Measurements from ENCODE around the gene KLHL22. TPM values are rescaled to one million over a fixed set of nuclear protein-coding genes. Genes with fewer than 3 reads are reported as not detected.

KLHL22 gene
- total RNA-seq, 3 donors from 2014 or later, result 4.6 to 5.8 (median 5.7) TPM

DNA sequence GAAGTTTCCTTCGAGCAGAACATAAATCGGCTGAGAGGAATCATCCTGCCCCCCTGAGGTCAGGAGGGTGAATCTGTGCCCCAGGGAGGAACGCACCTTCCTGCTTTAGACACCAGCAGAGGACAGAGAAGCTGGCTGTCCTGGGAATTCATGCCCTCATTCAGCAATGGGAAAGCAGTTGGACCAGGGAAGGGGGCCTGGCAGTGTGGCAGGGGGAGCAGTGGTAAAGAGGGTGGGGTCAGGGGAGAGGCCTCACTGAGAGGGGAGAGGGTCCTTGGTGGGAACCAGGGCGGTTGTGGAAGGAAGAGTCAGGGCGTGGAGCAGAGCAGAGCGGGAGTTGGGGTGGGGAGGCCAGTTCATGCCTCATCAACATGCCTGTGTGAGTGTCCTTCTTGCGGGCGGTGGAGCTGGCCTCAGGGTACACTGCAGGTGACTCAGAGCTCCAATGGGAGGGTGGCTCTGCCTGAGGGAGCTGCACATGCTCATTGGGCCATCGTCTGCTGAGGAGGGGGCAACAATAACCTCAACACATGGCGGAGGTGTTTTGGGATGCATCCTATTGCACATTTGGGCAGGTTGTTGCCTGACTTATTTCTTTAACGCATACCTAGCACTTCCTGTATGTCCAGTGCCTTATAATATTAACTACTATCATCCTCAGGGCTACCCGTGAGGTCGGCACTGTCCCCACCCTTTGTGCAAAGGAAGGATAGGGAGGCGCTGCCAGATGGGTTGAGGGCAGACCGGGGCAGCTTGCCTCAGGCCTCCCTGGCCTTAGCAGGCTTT, 35.0 kb upstream of the KLHL22 start:
- H3K9me3 Mint-ChIP-seq, result no peaks in the 10 kb centered on the region
- H3K27me3 Mint-ChIP-seq (ENCODE audit: low read depth), result no peaks in the 10 kb centered on the region
- H3K4me1 Mint-ChIP-seq (ENCODE audit: low read depth), result peaks cover 66% of the 10 kb centered on the region
- no peak overlapping the region for H3K4me3 Mint-ChIP-seq
- ATAC-seq (no peak), DNase-seq (no peak)
- H3K36me3 Mint-ChIP-seq (ENCODE audit: insufficient read depth), result peaks cover 30% of the 10 kb centered on the region

DNA sequence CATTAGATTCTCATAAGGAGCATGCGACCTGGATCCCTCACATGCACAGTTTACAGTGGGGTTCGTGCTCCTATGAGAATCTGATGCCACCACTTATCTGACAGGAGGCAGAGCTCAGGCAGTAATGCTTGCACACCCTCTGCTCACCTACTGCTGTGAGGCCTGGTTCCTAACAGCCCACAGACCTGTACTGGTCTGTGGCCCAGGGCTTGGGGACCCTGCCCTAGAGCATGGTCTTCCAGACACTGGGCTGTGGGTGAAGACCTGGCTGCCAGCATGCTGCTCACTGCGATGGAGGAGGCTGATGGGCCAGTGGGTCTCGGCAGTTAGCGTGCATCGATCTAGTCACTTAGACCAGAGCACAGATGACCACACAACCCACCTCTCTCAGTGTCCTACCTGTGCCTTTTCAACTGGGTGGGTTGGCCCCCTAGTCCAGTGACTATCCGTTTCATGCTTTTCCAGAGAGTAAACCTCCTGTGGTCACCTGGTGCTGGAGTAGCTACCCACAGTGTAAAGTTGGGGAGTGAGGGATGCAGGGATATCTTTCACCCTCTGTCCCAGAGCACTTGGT, 32.9 kb upstream of the KLHL22 start:
- ATAC-seq (no peak), DNase-seq (no peak)
- peaks cover 26% of the 10 kb centered on the region for H3K36me3 Mint-ChIP-seq (ENCODE audit: insufficient read depth)
- H3K4me3 Mint-ChIP-seq, result no peak overlapping the region
- peaks cover 66% of the 10 kb centered on the region for H3K4me1 Mint-ChIP-seq (ENCODE audit: low read depth)
- H3K27me3 Mint-ChIP-seq (ENCODE audit: low read depth), result no peaks in the 10 kb centered on the region
- no peaks in the 10 kb centered on the region for H3K9me3 Mint-ChIP-seq

DNA sequence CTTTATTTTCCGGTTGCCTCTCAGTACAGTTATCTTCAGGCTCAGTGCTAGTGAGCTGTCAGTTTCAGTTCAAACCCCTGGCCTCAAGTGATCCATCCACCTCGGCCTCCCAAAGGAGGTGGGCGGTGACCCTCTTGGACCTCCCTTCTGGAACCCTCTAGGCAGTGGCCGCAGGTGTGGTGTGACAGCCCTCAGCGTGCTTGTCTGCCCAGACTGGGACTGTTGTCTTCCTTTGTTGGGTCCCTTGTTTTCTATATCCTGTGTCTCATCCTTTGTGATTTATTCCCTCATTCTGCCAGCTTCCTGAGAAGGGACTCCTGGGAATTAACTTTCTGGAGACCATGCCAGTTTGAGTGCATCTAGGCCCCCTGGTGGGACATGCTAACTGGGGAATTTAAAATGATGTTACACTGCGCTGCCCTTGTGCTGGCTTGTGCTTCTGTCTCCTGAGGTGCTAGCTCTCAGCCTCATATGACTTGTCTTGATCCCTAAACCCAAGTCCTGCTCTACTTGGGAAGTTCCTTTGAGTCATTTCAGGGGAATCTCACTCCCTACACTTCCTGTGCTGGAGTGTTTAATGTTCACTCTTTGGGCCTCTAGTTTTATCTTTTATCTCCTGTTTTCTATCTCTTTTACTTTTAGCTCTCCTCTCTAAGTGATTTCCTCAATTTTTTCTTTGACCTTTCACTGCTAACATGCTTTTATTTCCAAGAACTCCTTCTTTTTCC, 31.2 kb upstream of the KLHL22 start:
- Mint-ChIP-seq H3K4me3 (no peak overlapping the region), H3K9me3 (no peaks in the 10 kb centered on the region), H3K27me3 (ENCODE audit: low read depth) (no peaks in the 10 kb centered on the region), H3K36me3 (ENCODE audit: insufficient read depth) (peaks cover 27% of the 10 kb centered on the region), H3K4me1 (ENCODE audit: low read depth) (peaks cover 66% of the 10 kb centered on the region)
- no peak for ATAC-seq
- no peak for DNase-seq

DNA sequence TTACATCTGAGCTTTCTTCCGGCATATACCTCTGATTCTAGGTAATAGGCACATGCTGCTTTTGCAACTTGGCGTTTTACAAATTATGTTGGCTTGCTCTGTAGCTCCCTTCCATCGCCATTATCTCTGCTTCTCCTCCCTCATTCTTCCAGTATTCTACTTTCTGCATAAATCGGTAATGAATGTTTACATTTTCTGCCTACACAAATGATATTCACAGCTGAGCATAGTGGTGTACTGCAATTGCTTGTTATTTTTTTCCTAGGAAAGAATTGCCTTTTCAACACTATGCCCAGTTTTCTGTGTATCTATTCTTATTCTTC, 30.7 kb upstream of the KLHL22 start:
- Mint-ChIP-seq H3K4me3 (no peak overlapping the region), H3K9me3 (no peaks in the 10 kb centered on the region), H3K27me3 (ENCODE audit: low read depth) (no peaks in the 10 kb centered on the region), H3K36me3 (ENCODE audit: insufficient read depth) (peaks cover 27% of the 10 kb centered on the region), H3K4me1 (ENCODE audit: low read depth) (peaks cover 62% of the 10 kb centered on the region)
- ATAC-seq (no peak), DNase-seq (no peak)

DNA sequence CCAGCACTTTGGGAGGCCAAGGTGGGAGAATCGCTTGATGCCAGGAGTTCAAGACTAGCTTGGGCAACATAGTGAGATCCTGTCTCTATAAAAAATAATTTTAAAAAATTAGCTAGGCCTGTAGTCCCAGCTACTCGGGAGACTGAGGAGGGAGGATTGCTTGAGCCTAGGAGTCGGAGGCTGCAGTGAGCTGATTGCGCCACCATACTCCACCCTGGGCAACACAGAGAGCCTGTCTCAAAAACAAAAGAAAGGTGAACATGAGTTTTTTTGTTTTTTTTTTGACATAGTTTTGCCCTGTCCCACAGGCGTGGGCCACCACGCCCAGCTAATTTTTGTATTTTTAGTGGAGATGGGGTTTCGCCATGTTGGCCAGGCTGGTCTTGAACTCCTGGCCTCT, 29.5 kb upstream of the KLHL22 start:
- no peak overlapping the region for H3K4me3 Mint-ChIP-seq
- H3K9me3 Mint-ChIP-seq, result no peaks in the 10 kb centered on the region
- H3K27me3 Mint-ChIP-seq (ENCODE audit: low read depth), result no peaks in the 10 kb centered on the region
- ATAC-seq, result no peak
- H3K36me3 Mint-ChIP-seq (ENCODE audit: insufficient read depth), result peaks cover 30% of the 10 kb centered on the region
- DNase-seq, result no peak
- peaks cover 59% of the 10 kb centered on the region for H3K4me1 Mint-ChIP-seq (ENCODE audit: low read depth)

DNA sequence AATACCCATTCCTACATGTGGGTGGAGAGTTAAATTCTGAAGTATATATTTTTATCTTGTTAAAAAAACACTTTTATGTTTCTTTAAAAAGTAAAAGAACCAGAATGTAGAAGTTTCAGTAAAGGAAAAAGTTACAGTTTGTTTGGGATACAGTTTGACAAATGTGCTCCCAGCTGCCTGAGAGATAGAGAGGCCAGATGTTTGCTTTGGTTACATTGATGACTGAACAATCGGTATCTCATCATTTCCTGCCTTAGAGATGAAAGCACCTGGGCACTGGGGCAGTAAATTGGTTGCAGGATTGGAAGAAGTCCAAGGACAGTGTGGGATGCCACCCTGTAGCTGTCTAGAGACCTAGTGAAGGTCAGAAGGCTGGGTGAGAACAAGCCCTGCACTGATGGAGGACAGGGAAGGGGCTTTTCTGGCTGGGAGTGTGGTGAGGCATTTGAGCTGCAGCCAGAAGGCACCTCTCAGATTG, 28.4 kb upstream of the KLHL22 start:
- ATAC-seq (peak; percentile 35 to 41), DNase-seq (no peak)
- H3K27me3 Mint-ChIP-seq (ENCODE audit: low read depth), result no peaks in the 10 kb centered on the region
- H3K4me3 Mint-ChIP-seq, result peak overlapping the region; percentile 33
- no peaks in the 10 kb centered on the region for H3K9me3 Mint-ChIP-seq
- H3K4me1 Mint-ChIP-seq (ENCODE audit: low read depth), result peaks cover 67% of the 10 kb centered on the region
- H3K36me3 Mint-ChIP-seq (ENCODE audit: insufficient read depth), result peaks cover 29% of the 10 kb centered on the region

DNA sequence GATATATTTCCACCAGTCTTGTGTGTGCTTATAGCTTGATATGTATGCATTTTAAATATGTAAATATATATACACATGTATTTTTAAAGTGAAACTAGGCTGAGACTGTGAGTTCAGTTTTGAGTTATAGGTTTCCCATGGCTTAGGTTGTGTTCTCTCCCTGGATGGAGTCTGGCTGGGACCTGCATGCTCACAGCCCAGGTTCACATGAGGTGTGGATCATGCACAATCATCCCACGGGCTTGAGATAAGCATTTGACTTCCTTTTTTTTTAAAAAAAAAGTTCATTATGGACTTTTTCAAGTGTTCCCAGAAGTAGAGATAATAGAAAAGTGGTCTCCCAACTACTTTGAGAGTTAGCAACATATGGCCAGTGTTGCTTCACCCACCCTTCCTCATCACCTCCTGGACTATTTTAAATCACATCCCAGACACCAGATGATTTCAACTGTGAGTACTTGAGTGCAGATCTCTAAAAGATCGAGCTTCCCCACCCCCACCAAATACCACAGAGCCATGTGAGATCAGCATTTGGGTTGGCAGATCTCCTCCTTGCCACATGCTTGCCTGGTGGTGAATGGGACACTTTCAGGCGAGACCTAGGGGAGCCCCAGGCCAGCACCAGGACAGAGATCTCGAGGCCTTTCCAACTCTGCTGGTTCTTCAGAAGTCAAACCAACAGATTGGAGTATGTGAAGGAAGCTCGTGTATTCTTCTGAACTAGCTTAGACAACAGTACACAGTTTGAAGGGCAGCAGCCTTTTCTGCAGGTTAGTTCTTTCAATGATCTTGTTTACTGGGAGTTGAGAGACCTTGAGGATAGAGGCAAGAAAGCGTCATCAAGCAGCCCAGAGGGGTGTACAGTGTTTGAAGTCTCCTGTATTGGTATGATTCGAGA, 27.7 kb upstream of the KLHL22 start:
- H3K27me3 Mint-ChIP-seq (ENCODE audit: low read depth), result no peaks in the 10 kb centered on the region
- no peaks in the 10 kb centered on the region for H3K9me3 Mint-ChIP-seq
- ATAC-seq, result peak in 1 of 2 donors; percentile 23
- peaks cover 74% of the 10 kb centered on the region for H3K4me1 Mint-ChIP-seq (ENCODE audit: low read depth)
- H3K4me3 Mint-ChIP-seq, result peak overlapping the region; percentile 47
- H3K36me3 Mint-ChIP-seq (ENCODE audit: insufficient read depth), result peaks cover 30% of the 10 kb centered on the region
- peak; percentile 10 for DNase-seq

DNA sequence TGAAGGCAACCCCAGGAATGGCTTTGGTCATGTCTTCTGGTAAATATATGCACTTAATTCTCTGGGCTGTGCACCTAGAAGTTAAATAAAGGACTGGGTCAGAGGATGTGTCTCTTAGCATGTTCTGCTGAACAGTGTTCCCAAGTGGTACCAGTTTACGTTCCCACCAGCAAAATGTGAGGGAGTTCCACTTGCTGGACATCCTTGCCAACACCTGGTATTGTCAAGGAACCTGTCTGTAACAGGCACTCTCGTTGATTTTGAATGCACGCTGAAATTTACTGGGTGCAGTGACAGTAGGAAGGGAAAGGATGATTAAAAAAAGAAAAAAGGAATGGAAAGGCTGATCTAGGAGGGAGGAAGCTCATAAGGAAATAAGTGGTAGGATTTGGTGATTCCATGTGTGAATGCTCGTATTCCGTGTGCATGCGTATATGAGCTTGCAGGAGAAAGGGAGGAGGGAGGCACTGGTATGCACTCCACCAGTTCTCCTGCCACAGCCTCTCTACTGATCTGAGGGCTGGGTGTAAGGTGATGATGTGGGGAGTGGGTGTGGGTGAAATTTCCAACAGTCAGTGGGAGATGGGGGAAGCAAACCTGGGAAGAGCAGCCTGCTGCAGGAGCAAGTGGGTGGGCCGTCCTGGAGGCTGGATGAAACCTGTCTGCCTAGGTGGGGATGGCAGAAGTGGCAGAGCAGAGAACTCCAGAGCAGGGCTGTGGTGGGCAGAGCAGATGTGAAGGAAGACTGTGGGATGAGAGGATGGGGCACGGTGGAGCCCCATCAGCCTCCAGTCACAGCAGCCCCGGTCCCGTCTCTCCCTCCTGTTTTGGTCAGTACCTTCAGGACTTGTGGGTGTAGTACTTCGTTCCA, 26.8 kb upstream of the KLHL22 start:
- no peak overlapping the region for H3K4me3 Mint-ChIP-seq

DNA sequence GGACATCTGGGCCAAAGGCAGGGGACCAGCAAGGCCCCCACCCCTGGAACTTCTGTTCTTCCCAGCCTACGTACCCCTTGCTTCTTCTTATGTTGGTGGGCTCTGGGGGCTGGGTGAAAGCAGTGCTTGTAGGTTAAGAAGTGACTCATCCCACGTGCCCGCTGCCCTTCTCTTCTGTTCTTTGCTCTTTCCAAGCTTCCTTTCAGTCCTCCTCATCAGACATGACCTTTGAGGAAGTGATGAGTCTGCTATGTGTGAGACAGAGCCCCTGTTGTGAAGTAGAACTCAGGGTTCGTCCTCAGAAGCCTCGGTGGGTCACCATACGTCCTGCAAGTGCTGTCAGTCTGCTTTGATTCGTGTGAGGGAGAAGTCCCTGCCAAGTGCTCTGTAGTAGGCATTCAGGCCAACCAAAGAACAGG, 24.5 kb upstream of the KLHL22 start:
- Mint-ChIP-seq H3K4me1 (ENCODE audit: low read depth) (peaks cover 81% of the 10 kb centered on the region), H3K36me3 (ENCODE audit: insufficient read depth) (peaks cover 20% of the 10 kb centered on the region), H3K9me3 (no peaks in the 10 kb centered on the region), H3K4me3 (no peak overlapping the region), H3K27me3 (ENCODE audit: low read depth) (no peaks in the 10 kb centered on the region)
- peak; percentile 79 to 81 for ATAC-seq
- peak; percentile 48 for DNase-seq

More for the DNA sequence above, 26.8 kb upstream of the KLHL22 start:
- Mint-ChIP-seq H3K36me3 (ENCODE audit: insufficient read depth) (peaks cover 29% of the 10 kb centered on the region), H3K27me3 (ENCODE audit: low read depth) (no peaks in the 10 kb centered on the region), H3K4me1 (ENCODE audit: low read depth) (peaks cover 79% of the 10 kb centered on the region), H3K9me3 (no peaks in the 10 kb centered on the region)
- ATAC-seq, result no peak
- DNase-seq, result no peak

DNA sequence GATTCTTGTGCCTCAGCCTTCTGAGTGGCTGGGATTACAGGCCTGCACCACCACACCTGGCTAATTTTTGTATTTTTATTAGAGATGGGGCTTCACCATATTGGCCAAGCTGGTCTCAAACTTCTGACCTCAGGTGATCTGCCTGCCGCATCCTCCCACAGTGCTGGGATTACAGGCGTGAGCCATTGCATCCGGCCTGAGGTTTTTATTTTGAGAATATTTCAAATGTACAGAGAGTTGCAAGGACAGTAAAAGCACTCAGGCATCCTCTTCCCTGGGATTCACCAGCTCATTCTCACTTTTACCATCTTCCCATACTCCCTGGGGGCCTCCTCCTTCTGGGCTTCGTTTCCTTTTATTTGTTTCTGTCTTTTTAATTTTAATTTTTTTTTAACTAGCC, 24.0 kb upstream of the KLHL22 start:
- no peak overlapping the region for H3K4me3 Mint-ChIP-seq
- DNase-seq, result no peak
- H3K9me3 Mint-ChIP-seq, result no peaks in the 10 kb centered on the region
- ATAC-seq, result no peak
- no peaks in the 10 kb centered on the region for H3K27me3 Mint-ChIP-seq (ENCODE audit: low read depth)
- peaks cover 23% of the 10 kb centered on the region for H3K36me3 Mint-ChIP-seq (ENCODE audit: insufficient read depth)
- H3K4me1 Mint-ChIP-seq (ENCODE audit: low read depth), result peaks cover 82% of the 10 kb centered on the region

DNA sequence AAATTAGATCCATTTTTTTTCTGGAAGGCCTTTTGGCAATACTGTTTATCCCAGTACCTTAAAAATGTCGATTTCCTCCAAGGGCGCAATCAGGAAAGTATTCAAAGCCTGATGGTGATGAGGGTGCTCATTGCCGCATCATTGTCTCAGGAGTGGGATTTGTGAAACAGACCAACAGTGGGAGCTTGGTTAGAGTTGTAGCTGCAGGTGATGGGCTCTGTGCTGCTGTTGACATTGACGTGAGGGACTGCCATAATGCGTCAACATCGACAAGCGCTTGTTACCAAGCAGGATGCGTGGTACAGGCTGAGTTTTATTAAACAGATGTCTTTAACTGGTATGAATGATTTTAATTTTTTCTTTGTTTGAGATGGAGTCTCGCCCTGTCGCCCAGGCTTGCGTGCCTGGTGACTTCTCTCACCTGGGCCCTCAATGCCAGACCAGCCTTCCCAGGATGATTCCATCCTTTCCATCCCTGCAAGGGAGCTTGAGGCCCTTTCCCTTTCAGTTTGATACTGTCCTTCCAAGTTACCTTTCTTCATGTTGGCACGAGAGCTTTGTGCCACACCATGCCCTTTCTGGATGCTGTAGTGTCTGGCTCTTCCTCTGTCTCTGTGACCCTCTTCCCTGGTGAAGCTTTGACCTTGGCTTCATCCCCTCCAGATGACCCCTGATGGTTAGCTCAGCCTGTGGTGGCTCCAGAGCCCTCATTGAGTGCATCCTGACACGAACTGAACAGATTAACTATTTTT, 22.4 kb upstream of the KLHL22 start:
- ATAC-seq (no peak), DNase-seq (no peak)
- Mint-ChIP-seq H3K9me3 (no peaks in the 10 kb centered on the region), H3K27me3 (ENCODE audit: low read depth) (no peaks in the 10 kb centered on the region), H3K36me3 (ENCODE audit: insufficient read depth) (peaks cover 28% of the 10 kb centered on the region), H3K4me1 (ENCODE audit: low read depth) (peaks cover 79% of the 10 kb centered on the region), H3K4me3 (no peak overlapping the region)

DNA sequence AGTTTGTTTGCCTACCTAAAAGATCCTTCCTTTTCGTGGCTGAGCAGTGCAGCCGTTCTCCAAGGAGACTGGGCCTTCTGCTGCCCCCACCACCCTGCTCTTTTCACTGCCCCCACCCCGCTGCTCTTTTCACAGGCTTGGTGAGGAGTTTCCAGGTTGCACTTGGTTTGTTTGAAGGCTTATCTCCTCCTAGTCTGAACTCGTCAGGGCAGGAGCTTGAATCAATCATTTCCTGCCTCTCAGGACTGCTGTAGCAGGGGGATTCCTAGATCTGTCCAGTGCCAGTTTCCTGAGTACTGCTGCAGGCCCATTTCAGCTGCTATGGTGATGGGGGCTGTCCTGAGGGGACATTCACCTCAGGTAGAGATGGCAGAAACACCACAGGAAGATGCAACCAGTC, 21.8 kb upstream of the KLHL22 start:
- DNase-seq (no peak), ATAC-seq (no peak)
- Mint-ChIP-seq H3K4me1 (ENCODE audit: low read depth) (peaks cover 74% of the 10 kb centered on the region), H3K36me3 (ENCODE audit: insufficient read depth) (peaks cover 25% of the 10 kb centered on the region), H3K9me3 (no peaks in the 10 kb centered on the region), H3K27me3 (ENCODE audit: low read depth) (no peaks in the 10 kb centered on the region), H3K4me3 (no peak overlapping the region)

DNA sequence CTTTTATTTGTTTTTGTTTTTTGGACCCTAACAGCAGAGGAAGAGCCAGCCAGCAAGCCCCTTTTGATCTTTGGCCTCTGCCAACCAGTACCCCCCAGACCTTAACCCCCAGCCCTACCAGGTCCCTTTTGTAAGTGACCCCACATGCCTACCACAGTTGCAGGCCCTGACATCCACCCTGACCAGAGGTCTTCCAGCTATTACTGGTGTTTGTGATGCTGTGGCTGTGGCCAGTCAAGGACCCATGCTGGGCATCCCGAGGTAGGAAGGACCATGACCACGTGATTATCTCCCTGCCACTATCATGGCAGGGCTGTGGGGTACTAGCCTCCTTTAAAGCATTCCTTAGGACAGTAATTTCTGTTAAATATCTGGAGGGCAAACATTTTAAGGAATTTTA, 20.8 kb upstream of the KLHL22 start:
- ATAC-seq (no peak), DNase-seq (no peak)
- no peak overlapping the region for H3K4me3 Mint-ChIP-seq
- no peaks in the 10 kb centered on the region for H3K27me3 Mint-ChIP-seq (ENCODE audit: low read depth)
- H3K4me1 Mint-ChIP-seq (ENCODE audit: low read depth), result peaks cover 76% of the 10 kb centered on the region
- no peaks in the 10 kb centered on the region for H3K9me3 Mint-ChIP-seq
- H3K36me3 Mint-ChIP-seq (ENCODE audit: insufficient read depth), result peaks cover 27% of the 10 kb centered on the region

Data from activated T-cell treated with anti-CD3 and anti-CD28 coated beads, Interleukin-2, amount 50 U/mL, for 4 hours (primary cell).